ENCODE data around the gene HDHD5. TPM values are rescaled to one million over a fixed set of nuclear protein-coding genes. Genes with fewer than 3 reads are reported as not detected.

HDHD5 gene
- total RNA-seq (10 to 100 TPM; 13.2 to 38.2 TPM), polyA plus RNA-seq (10 to 100 TPM; 33.5 to 46.1 TPM)

DNA sequence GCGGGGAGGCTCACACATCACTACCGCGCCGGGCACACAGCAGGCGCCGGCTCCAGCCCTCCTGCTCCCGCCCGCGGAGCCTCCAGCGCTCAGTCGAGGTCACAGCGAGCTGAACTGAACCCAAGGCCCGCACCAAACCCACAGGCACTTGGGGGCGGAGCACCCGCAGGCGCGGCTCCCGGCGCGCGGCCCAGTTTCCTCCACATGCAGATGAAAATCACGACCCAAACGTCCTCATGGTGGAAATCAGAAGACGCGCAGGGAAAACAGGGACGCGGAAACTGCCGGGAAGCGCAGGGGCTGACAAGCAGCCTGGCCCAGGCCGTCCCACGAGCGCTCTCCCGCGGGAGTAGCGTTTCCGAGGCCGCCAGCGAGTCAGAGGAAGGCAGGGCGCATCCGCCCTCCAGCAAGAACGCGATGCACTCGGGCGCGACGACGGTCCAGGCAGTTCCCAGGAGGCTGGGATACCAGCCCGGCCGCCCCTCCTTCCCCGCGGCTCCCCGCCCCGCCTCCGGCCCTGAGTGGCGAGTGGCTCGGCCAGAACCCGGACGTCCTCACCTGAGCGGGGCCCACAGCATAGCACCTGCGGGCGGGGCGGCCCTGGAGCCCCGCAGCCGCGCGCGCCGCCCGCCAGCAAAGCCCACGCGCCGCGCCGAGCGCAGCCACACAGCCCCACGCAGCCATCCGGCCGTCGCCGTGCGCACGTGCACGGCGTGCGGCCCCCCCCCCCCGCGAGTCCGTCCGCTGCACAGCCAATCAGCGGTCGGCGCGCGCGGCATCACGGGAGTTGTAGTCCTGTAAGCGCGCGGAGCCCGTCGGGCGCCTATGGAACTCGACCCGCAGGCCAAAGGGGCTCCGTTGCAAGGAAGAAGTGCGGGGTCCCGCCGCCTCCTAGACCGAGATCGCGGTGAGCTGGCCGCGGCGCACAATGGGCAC lies at the start of gene HDHD5:
HDHD5 (minus strand) TSS at position 710 of the 936 bp plus-strand sequence; CDS start at position 684, 26 bp downstream.
- Histone ChIP-seq H3K4me3 (ENCODE audit: low read depth in 1 of 3, low read length in 3 of 3) (peak within 1 kb of the TSS; percentile 78 to 87 (median 81)), H3K9ac (ENCODE audit: low read depth in 1 of 2, low read length in 2 of 2) (peak within 1 kb of the TSS; percentile 71 to 72), H3K36me3 (ENCODE audit: control insufficient read depth in 4 of 4, insufficient read depth in 3 of 4, low read depth in 1 of 4, low read length in 3 of 4) (no peaks in the 10 kb centered on the region), H3K9me3 (ENCODE audit: control insufficient read depth in 4 of 4, low read length in 3 of 4) (no peaks in the 10 kb centered on the region), H3K4me1 (ENCODE audit: control insufficient read depth in 4 of 4, insufficient read depth in 4 of 4, low read length in 3 of 4) (peaks cover 9 to 48% (median 30%) of the 10 kb centered on the region in 4 donors), H3K27me3 (ENCODE audit: control insufficient read depth in 4 of 4, insufficient read depth in 4 of 4, low read length in 3 of 4) (no peaks in the 10 kb centered on the region), H3K27ac (ENCODE audit: low read depth in 1 of 2, low read length in 2 of 2) (peak within 1 kb of the TSS; percentile 97 to 99)
- under 1% methylated on average over 114 of the region's 114 CpGs for WGBS
- peak; percentile 88 for DNase-seq (ENCODE audit: low spot score)
- TF ChIP-seq, protein P1, sequence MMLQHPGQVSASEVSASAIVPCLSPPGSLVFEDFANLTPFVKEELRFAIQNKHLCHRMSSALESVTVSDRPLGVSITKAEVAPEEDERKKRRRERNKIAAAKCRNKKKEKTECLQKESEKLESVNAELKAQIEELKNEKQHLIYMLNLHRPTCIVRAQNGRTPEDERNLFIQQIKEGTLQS (IDR thresholded peaks at IDR 0.05) = no peak
- TF ChIP-seq EGR1 (IDR thresholded peaks at IDR 0.05; ENCODE audit: low read depth in 2 of 2) = peak in 1 of 2 donors; percentile 9
- TF ChIP-seq JUND (IDR thresholded peaks at IDR 0.05) = no peak
- TF ChIP-seq, protein P2, sequence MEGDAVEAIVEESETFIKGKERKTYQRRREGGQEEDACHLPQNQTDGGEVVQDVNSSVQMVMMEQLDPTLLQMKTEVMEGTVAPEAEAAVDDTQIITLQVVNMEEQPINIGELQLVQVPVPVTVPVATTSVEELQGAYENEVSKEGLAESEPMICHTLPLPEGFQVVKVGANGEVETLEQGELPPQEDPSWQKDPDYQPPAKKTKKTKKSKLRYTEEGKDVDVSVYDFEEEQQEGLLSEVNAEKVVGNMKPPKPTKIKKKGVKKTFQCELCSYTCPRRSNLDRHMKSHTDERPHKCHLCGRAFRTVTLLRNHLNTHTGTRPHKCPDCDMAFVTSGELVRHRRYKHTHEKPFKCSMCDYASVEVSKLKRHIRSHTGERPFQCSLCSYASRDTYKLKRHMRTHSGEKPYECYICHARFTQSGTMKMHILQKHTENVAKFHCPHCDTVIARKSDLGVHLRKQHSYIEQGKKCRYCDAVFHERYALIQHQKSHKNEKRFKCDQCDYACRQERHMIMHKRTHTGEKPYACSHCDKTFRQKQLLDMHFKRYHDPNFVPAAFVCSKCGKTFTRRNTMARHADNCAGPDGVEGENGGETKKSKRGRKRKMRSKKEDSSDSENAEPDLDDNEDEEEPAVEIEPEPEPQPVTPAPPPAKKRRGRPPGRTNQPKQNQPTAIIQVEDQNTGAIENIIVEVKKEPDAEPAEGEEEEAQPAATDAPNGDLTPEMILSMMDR (IDR thresholded peaks at IDR 0.05; ENCODE audit: low read depth, low read length, missing input control) = no peak
- TF ChIP-seq FOXA1 (IDR thresholded peaks at IDR 0.05) = no peak
- peak; percentile 7 to 16 for TF ChIP-seq HNF4A (conservative IDR thresholded peaks at IDR 0.05)
- TF ChIP-seq TAF1 (conservative IDR thresholded peaks at IDR 0.05) = no peak
- no peak for TF ChIP-seq GABPA (IDR thresholded peaks at IDR 0.05 in 1 of 2, conservative IDR thresholded peaks at IDR 0.05 in 1 of 2)
- TF ChIP-seq, protein P3, sequence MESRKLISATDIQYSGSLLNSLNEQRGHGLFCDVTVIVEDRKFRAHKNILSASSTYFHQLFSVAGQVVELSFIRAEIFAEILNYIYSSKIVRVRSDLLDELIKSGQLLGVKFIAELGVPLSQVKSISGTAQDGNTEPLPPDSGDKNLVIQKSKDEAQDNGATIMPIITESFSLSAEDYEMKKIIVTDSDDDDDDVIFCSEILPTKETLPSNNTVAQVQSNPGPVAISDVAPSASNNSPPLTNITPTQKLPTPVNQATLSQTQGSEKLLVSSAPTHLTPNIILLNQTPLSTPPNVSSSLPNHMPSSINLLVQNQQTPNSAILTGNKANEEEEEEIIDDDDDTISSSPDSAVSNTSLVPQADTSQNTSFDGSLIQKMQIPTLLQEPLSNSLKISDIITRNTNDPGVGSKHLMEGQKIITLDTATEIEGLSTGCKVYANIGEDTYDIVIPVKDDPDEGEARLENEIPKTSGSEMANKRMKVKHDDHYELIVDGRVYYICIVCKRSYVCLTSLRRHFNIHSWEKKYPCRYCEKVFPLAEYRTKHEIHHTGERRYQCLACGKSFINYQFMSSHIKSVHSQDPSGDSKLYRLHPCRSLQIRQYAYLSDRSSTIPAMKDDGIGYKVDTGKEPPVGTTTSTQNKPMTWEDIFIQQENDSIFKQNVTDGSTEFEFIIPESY (IDR thresholded peaks at IDR 0.05) = no peak
- TF ChIP-seq, protein P4, sequence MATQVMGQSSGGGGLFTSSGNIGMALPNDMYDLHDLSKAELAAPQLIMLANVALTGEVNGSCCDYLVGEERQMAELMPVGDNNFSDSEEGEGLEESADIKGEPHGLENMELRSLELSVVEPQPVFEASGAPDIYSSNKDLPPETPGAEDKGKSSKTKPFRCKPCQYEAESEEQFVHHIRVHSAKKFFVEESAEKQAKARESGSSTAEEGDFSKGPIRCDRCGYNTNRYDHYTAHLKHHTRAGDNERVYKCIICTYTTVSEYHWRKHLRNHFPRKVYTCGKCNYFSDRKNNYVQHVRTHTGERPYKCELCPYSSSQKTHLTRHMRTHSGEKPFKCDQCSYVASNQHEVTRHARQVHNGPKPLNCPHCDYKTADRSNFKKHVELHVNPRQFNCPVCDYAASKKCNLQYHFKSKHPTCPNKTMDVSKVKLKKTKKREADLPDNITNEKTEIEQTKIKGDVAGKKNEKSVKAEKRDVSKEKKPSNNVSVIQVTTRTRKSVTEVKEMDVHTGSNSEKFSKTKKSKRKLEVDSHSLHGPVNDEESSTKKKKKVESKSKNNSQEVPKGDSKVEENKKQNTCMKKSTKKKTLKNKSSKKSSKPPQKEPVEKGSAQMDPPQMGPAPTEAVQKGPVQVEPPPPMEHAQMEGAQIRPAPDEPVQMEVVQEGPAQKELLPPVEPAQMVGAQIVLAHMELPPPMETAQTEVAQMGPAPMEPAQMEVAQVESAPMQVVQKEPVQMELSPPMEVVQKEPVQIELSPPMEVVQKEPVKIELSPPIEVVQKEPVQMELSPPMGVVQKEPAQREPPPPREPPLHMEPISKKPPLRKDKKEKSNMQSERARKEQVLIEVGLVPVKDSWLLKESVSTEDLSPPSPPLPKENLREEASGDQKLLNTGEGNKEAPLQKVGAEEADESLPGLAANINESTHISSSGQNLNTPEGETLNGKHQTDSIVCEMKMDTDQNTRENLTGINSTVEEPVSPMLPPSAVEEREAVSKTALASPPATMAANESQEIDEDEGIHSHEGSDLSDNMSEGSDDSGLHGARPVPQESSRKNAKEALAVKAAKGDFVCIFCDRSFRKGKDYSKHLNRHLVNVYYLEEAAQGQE (IDR thresholded peaks at IDR 0.05) = peak; percentile 71
- TF ChIP-seq NR2F2 (IDR thresholded peaks at IDR 0.05) = no peak
- peak; percentile 6 to 9 for TF ChIP-seq RAD21 (IDR thresholded peaks at IDR 0.05)
- TF ChIP-seq SP1 (IDR thresholded peaks at IDR 0.05) = peak; percentile 43
- peak; percentile 16 to 25 for TF ChIP-seq RXRA (IDR thresholded peaks at IDR 0.05)
- TF ChIP-seq, protein P5, sequence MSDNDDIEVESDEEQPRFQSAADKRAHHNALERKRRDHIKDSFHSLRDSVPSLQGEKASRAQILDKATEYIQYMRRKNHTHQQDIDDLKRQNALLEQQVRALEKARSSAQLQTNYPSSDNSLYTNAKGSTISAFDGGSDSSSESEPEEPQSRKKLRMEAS (IDR thresholded peaks at IDR 0.05) = no peak
- TF ChIP-seq FOXA2 (IDR thresholded peaks at IDR 0.05) = no peak
- TF ChIP-seq HNF4G (IDR thresholded peaks at IDR 0.05) = no peak
- TF ChIP-seq YY1 (IDR thresholded peaks at IDR 0.05) = peak; percentile 18

Data from liver (tissue), 9 donors.